ENCODE data around the gene SOWAHA.

- no peak for TF ChIP-seq CTCF (IDR thresholded peaks at IDR 0.05; ENCODE audit: low read length)
- no peak for TF ChIP-seq EZH2 (IDR thresholded peaks at IDR 0.05; ENCODE audit: borderline replicate concordance, low read length)
Observed at GRCh38 chr5:132817011-132817410, 3.9 kb downstream of the SOWAHA start.
